Measurements from ENCODE around the gene AFAP1.

Gene AFAP1

DNA sequence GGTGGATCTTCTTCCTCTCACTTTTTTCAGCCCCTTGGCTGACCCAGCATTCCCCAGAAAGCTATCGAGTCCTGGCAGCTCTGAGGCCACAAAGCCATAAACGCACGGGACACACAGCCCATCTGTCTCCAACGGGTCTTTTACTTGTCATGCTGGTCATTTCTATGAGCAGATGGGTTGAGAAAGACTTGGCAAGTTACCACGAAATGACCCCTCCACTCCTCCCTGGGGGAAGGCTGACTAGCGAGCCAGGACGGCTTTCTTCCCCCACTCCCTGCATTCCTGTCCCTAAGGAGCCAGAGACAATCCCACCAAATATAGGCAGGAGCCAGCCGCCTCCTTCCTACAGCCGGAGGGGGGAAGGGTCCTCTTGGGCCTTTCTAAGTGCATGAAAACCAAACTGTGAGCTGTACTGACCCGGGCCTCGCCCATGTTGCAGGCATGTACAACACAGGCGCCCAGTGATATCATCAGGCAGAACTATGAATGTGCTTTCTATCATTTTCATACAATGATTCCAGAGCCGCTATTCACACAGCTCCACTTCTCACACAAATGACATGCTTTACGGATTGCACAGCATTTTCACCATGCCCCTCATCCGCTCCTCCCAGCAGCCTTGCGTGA, 28.6 kb downstream of the AFAP1 start:
- no peak for DNase-seq

GRCh38 chr4:7910263-7910896, 29.3 kb downstream of the AFAP1 start:
- DNase-seq: no peak

- DNase-seq: no peak
These were observed 30.0 kb downstream of the AFAP1 start for GRCh38 chr4:7909463-7910262.

- no peak for DNase-seq
These were observed 31.0 kb downstream of the AFAP1 start for GRCh38 chr4:7908668-7909067.

- no peak for DNase-seq
These were observed 32.5 kb downstream of the AFAP1 start for GRCh38 chr4:7907142-7907541.

GRCh38 chr4:7906171-7906701, 33.4 kb downstream of the AFAP1 start:
- DNase-seq: no peak

- DNase-seq: no peak
These were observed 34.4 kb downstream of the AFAP1 start for GRCh38 chr4:7904952-7905915.

DNA sequence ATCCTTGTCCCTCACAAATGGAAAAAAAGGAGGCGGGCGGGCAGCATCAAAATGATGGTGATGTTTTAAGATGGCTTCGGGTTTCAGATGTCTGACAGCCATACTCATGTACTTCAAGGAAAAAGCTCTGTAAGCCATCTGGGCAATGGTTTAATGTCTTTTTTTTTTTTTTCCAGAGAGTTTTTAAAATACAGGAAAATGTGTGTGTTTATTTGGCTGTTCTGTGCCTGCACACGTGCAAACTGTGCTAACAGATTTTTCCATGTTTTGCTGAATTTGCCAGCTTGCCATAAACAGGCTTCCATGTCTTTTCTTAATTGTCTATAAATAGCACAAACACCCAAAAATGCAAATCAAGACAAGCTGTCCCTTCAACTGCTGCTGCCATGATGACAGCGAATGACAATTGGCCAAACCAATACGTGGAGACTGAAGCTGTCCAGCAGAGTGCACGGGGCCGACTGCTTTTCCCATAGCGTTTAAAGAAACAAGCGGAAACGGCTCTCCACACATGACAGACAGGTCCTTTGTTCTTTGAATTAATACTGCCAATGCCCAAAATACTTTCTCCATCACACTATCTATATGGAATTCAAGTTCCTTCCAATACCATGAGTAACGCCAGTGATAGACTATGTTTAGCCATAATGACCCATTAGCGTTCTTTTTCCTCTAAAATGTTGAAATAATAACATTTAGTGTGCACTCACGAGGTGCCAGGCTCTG, 35.7 kb downstream of the AFAP1 start:
- DNase-seq: no peak

GRCh38 chr4:7902826-7903225, 36.8 kb downstream of the AFAP1 start:
- no peak for DNase-seq

DNA sequence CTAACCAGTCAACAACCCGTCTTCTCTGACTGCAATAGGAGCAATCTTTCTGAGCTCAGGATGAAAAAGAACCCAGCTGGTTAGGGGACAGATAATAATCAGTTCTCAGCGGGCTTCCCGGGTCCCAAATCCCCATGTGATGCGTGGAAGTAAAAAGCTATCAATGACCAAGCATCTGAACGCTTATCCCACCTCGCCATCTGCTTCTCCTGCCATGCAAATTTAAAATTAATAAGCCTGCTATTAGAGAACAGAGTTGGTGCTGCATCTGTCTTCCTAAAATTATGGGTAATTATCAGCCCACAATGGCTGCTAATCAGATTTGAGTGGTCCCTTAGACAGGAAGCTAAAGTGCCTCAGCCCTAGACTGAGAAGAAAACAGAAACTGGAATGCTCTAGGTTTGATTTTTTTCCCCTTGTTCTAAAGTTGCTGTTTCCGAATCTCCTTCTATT, 37.5 kb downstream of the AFAP1 start:
- DNase-seq: no peak

- DNase-seq: no peak
These were observed 38.3 kb downstream of the AFAP1 start for GRCh38 chr4:7901311-7901885.

GRCh38 chr4:7900334-7900909, 39.2 kb downstream of the AFAP1 start:
- no peak for DNase-seq

DNA sequence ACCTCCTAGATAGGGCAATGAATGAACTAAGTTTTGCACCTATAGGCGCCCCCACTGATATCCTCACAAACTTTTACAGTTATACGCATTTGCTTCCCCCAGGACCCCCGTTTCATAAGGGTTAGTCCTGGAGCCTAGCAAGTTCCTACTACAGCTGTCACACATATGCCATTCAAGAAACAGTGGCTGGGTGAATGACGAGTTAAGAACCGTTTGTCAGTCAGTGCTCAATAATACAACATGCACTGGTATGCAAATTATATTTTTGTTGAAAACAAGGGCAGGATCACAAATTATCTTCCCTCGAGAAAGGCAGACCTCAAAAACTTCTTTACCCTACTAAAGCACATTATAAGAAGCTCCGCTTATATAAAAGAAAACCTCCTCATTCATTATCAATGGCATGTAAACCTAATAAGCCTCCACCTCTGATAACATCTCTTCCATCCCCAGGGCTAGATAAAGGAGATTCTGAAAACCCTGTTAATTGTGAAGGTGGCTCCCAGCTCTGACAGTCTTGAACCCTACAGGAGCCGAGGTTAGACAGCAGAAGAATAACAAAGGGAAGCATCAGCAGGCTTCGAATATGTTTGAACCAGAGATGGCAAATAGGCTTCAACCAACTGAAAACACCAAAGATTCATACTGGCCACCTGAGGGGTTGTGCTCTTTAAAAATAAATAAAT, 40.3 kb downstream of the AFAP1 start:
- no peak for DNase-seq

DNA sequence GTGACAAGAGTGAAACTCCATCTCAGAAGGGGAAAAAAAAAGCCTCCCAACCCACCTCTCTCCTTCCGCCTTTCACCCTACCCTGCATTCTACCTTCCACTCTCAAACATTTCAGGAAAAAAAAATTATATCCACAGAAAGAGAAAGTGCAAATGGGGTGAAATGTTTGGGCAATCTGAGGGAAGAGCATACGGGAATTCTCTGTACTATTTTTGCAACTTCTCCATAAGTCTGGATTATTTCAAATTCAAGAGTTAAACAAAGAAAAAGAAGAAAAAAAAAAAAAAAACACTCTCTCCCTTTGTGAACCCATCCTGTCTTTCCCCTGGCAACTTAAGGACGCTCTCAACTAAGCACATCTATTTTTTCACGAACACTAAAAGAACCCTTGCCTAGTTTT, 41.3 kb downstream of the AFAP1 start:
- DNase-seq: no peak

DNA sequence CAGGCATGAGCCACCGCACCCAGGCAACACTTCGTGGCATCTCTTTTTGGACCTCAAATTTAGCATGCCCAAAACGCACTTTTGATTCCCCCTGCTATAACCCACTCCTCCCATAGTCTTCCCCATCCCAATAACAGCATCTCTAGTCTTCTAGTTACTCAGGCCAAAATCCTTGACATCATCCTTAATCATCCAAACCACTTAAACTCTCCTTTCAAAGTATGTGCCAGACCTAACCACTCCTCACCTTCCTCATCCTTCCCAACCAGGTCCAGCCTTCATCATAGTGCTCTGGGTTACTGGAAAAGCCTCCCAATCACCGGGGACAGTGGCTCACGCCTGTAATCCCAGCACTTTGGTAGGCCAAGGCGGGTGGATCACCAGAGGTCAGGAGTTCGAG, 41.9 kb downstream of the AFAP1 start:
- DNase-seq: no peak

- no peak for DNase-seq
These were observed 44.9 kb downstream of the AFAP1 start for GRCh38 chr4:7894677-7895181.

DNA sequence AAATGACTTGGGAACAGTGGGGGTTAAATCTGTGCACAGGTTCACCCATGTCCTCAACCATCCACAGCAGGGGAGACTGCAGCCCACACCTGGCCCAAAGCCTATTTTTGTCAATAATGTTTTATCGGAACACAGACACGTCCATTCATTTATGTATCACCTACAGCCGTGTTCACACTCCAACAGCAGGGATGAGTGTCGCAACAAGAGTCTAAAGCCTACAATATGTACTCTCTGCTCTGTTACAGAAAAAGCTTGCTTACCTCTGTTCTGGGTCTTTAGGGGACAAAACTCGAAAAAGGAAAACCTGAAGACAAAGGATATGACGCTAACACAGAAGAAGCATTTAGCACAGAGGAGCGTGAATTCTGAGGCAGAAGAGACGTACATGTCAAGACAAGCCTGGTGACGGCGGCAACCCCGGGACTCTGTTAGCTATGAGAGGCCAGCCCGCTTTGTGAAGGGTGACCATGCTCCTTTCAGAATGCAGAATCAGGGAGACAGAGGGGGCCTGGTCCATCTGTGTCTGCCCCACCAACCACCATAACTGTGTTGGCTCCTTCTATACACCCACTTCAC, 45.5 kb downstream of the AFAP1 start:
- no peak for DNase-seq

- DNase-seq: no peak
These were observed 46.1 kb downstream of the AFAP1 start for GRCh38 chr4:7893539-7893938.

DNA sequence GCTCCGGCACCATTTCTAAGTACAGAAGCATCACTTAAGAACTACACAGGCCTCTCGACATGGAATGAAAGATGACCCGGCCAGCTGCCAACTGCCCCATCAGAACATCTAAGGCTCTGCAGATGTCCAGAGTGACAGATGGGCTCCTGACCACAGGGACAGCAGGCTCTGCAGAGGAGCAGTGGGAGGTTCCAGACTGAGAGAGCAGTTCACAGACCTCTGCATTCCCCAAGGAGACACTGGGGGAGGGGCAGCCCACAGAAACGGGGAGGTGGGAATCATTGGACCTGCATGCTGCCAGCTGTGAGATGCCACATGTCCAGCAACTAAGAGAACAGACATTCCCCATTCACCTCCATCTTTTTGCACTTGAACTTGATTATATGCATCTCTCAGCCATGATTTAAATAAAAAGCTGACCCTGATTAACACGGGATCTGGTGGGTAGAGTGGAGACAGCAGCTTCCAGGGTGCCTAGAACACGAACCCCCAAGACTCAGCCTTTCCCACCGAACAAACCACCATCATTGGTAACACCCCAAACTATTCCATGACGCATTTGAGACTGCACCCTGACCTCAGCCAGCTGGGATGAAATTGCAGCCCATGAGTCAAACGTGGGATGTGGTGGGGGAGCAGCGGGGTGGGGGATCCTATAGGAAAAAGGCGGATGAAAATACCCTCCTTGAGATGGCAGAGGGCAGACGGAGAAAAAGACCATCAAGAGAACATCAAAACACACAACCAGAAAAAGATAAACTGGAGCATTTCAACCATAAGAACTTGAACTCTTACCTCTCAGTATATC, 47.2 kb downstream of the AFAP1 start:
- no peak for DNase-seq

Measured in CD4-positive, alpha-beta T cell treated with Interleukin-10 for 1 hour (primary cell).